Neutrophil (primary cell): ENCODE data around the gene MBOAT1.

ENCODE experiments used
- H3K27ac ChIP-seq: fragments of 200-600 bp; sonication (generic); 2 replicates; pipeline ENCODE4 v1.5.1; 2016; ENCODE audit warnings: mild to moderate bottlenecking, moderate library complexity
- H3K27me3 ChIP-seq: fragments of 200-600 bp; sonication (generic); 2 replicates; pipeline ENCODE4 v1.6.0; 2016; ENCODE audit warnings: mild to moderate bottlenecking
- H3K36me3 ChIP-seq: fragments of 200-600 bp; sonication (generic); 2 replicates; pipeline ENCODE4 v1.5.1; 2017
- H3K4me1 ChIP-seq, 2 experiments: fragments of 200-600 bp in 1 of 2; sonication (generic) in 1 of 2; 1 replicate in 1 of 2; 2 replicates in 1 of 2; pipeline versions ENCODE4 v1.5.1 to v1.6.1; 2013 to 2016; ENCODE audit warnings: low read depth in 1 of 2, low read length in 1 of 2, mild to moderate bottlenecking in 1 of 2, moderate library complexity in 1 of 2; ENCODE audit not compliant: control insufficient read depth in 1 of 2, insufficient read depth in 1 of 2
- H3K4me3 ChIP-seq, 2 experiments: fragments of 200-600 bp in 1 of 2; sonication (generic) in 1 of 2; 1 replicate in 1 of 2; 2 replicates in 1 of 2; pipeline ENCODE4 v1.5.1; 2013 to 2016; ENCODE audit warnings: low read depth in 1 of 2, low read length in 1 of 2, mild to moderate bottlenecking in 1 of 2, moderate library complexity in 1 of 2
- H3K9me3 ChIP-seq: fragments of 200-600 bp; sonication (generic); 2 replicates; pipeline ENCODE4 v1.5.1; 2016
- CTCF ChIP-seq: fragments of 200-600 bp; sonication (generic); IDR thresholded peaks from 2 replicates; pipeline ENCODE4 v1.5.1; 2016; ENCODE audit warnings: antibody characterized with exemption

The MBOAT1 gene

GRCh38 chr6:20202324-20202658, 10.0 kb downstream of the MBOAT1 start:
- no peaks in the 10 kb centered on the region for H3K9me3 ChIP-seq
- H3K27me3 ChIP-seq = no peaks in the 10 kb centered on the region
- TF ChIP-seq CTCF = no peak
- H3K27ac ChIP-seq = peak overlapping the region; percentile 92
- H3K4me1 ChIP-seq = peaks cover 76 to 83% of the 10 kb centered on the region in 2 experiments
- H3K36me3 ChIP-seq = no peaks in the 10 kb centered on the region
- peak overlapping the region in 1 of 2 experiments; percentile 0 for H3K4me3 ChIP-seq

GRCh38 chr6:20200761-20201630, 11.3 kb downstream of the MBOAT1 start:
- Histone ChIP-seq H3K9me3 (no peaks in the 10 kb centered on the region), H3K4me3 (peak overlapping the region; percentile 0 to 47), H3K4me1 (peaks cover 63 to 73% of the 10 kb centered on the region in 2 experiments)

GRCh38 chr6:20198775-20199174, 13.5 kb downstream of the MBOAT1 start:
- Histone ChIP-seq H3K36me3 (no peaks in the 10 kb centered on the region), H3K9me3 (no peaks in the 10 kb centered on the region), H3K4me3 (no peak overlapping the region), H3K4me1 (peaks cover 41 to 51% of the 10 kb centered on the region in 2 experiments), H3K27me3 (no peaks in the 10 kb centered on the region), H3K27ac (peak overlapping the region; percentile 47)
- TF ChIP-seq CTCF = no peak

More at GRCh38 chr6:20200761-20201630, 11.3 kb downstream of the MBOAT1 start:
- no peaks in the 10 kb centered on the region for H3K36me3 ChIP-seq
- no peaks in the 10 kb centered on the region for H3K27me3 ChIP-seq
- no peak for TF ChIP-seq CTCF
- H3K27ac ChIP-seq = peak overlapping the region; percentile 92

- no peak overlapping the region for H3K4me3 ChIP-seq
- no peaks in the 10 kb centered on the region for H3K27me3 ChIP-seq
- H3K27ac ChIP-seq = peak overlapping the region; percentile 47
- no peak for TF ChIP-seq CTCF
- peaks cover 36 to 46% of the 10 kb centered on the region in 2 experiments for H3K4me1 ChIP-seq
- H3K9me3 ChIP-seq = no peaks in the 10 kb centered on the region
- H3K36me3 ChIP-seq = no peaks in the 10 kb centered on the region
Measured at GRCh38 chr6:20198156-20198774, 14.0 kb downstream of the MBOAT1 start.

- H3K9me3 ChIP-seq = no peaks in the 10 kb centered on the region
- no peak for TF ChIP-seq CTCF
- H3K27me3 ChIP-seq = no peaks in the 10 kb centered on the region
- no peak overlapping the region for H3K27ac ChIP-seq
- no peaks in the 10 kb centered on the region for H3K36me3 ChIP-seq
- H3K4me1 ChIP-seq = peaks cover 26 to 36% of the 10 kb centered on the region in 2 experiments
- no peak overlapping the region for H3K4me3 ChIP-seq
Measured at GRCh38 chr6:20197251-20197650, 15.0 kb downstream of the MBOAT1 start.
